Adrenal gland (tissue), 5 donors: Measurements from ENCODE around the gene TAF1B.

ENCODE experiments used
- CTCF ChIP-seq, 6 experiments: fragments of 450-650 bp in 4 of 6; fragments of 200-600 bp in 2 of 6; sonication (generic) in 1 of 6; IDR thresholded peaks; 1 replicate in 5 of 6; 2 replicates in 1 of 6; pipeline versions ENCODE4 v1.5.1 to v1.8.0; 2016 to 2021; ENCODE audit warnings: antibody characterized with exemption in 6 of 6, mild to moderate bottlenecking in 2 of 6, moderate library complexity in 1 of 6
- POLR2A ChIP-seq, 2 donors: fragments of 450-650 bp; IDR thresholded peaks; one replicate each; pipeline ENCODE4 v1.6.1; 2017; ENCODE audit warnings: antibody characterized with exemption in 2 of 2, mild to moderate bottlenecking in 2 of 2, moderate library complexity in 1 of 2
- donor health status: DM: no; HTN: no; CAD: no.

DNA sequence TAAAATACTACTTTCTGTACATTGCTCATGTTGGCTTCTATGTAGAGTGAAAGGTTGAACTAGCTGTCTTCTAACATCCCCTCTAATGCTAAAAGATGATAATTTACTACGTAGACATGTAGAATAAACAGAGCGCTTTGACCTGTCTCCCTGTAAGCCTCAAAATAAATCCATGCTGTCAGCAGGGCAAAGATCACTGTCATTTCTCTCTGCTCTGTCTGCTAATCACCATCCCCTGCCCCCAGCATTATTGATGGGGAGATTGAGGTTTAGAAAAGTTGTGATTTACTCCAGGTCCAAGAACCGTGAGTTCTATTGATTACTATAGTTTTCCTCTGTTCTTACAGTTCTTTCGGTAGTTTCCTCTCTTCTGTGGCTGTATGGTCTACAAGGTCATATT is 69.2 kb downstream of the TAF1B start:
- TF ChIP-seq CTCF (IDR thresholded peaks at IDR 0.05) (no peak), POLR2A (IDR thresholded peaks at IDR 0.05) (no peak)
